ENCODE measurements around the gene LY6G6C.

LY6G6C gene

DNA sequence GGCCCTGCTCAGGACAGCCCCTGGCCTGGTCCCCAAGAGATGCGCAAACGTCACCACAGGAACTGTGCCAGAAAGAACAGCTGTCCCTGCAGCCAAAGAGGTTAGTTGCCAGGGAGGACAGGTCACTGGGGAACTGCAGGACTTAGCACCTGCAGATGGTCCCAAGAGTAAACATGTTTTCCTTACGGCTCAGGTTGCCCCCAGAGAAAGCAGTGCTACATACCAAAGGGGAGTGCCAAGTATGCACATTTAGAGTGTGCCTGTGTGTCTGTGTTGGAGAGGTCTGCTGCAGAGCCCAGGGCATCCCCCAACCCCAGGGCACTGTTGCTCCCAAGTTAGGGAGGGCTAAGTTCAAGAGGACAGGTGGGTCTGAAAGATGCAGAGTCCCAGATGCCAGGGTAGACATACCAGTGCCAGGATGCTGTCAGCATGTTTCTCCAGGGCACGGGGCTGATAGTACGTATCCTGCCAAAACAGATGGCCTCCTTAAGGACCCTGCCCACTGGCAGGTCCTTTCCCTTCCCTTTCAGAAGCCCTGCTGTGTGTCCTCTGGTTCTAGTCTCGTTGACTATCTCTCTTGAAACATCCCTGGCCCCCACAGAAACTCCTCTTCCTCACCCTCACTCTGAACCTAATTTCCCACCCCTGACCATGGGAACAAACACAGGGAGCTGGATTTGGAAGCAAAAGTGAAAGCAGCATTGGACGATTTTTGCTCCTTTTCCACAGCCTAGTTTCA is 19.7 kb downstream of the LY6G6C start:
- peaks cover 8% of the 10 kb centered on the region; the same call in 1 of the 2 replicates for H3K36me3 ChIP-seq (ENCODE audit: insufficient read depth, low read length)
- H3K4me2 ChIP-seq (ENCODE audit: low read length), result peak overlapping the region; percentile 91
- peak overlapping the region; percentile 89 for H3K9ac ChIP-seq (ENCODE audit: low read length)
- no peaks in the 10 kb centered on the region for H3K27me3 ChIP-seq (ENCODE audit: insufficient read depth, low read length)
- no peaks in the 10 kb centered on the region for H3K9me2 ChIP-seq (ENCODE audit: low read depth, low read length)
- H3K79me2 ChIP-seq (ENCODE audit: insufficient read depth, low read length), result 0 out of 2 replicates have a peak, but pooled peaks cover 5% of the 10 kb centered on the region
- H3K4me1 ChIP-seq (ENCODE audit: insufficient read depth, low read length, severe bottlenecking), result peaks cover 23% of the 10 kb centered on the region
- H3K27ac ChIP-seq (ENCODE audit: low read depth, low read length, poor library complexity, severe bottlenecking), result peak overlapping the region; percentile 1
- no peaks in the 10 kb centered on the region for H3F3A ChIP-seq (ENCODE audit: insufficient read depth, low read length)
- H2AFZ ChIP-seq (ENCODE audit: low read length), result no peak overlapping the region
- no peaks in the 10 kb centered on the region for H3K9me3 ChIP-seq (ENCODE audit: low read length)
- no peak for TF ChIP-seq EZH2 (IDR thresholded peaks at IDR 0.05; ENCODE audit: borderline replicate concordance, low read length)
- no peak for TF ChIP-seq CTCF (IDR thresholded peaks at IDR 0.05; ENCODE audit: low read length)
- peak overlapping the region; percentile 85 for H3K4me3 ChIP-seq (ENCODE audit: low read depth, low read length, poor library complexity, severe bottlenecking)
- H4K20me1 ChIP-seq (ENCODE audit: insufficient read depth, low read length), result no peaks in the 10 kb centered on the region

GRCh38 chr6:31700740-31701401 is 20.7 kb downstream of the LY6G6C start:
- Histone ChIP-seq H3K79me2 (ENCODE audit: insufficient read depth, low read length) (0 out of 2 replicates have a peak, but pooled peaks cover 5% of the 10 kb centered on the region), H3K9me3 (ENCODE audit: low read length) (no peaks in the 10 kb centered on the region), H3K9me2 (ENCODE audit: low read depth, low read length) (no peaks in the 10 kb centered on the region), H3K4me1 (ENCODE audit: insufficient read depth, low read length, severe bottlenecking) (peaks cover 23% of the 10 kb centered on the region), H3K4me3 (ENCODE audit: low read depth, low read length, poor library complexity, severe bottlenecking) (no peak overlapping the region), H3K9ac (ENCODE audit: low read length) (no peak overlapping the region), H4K20me1 (ENCODE audit: insufficient read depth, low read length) (no peaks in the 10 kb centered on the region), H3K27me3 (ENCODE audit: insufficient read depth, low read length) (no peaks in the 10 kb centered on the region), H3K27ac (ENCODE audit: low read depth, low read length, poor library complexity, severe bottlenecking) (no peak overlapping the region), H3K4me2 (ENCODE audit: low read length) (no peak overlapping the region; the same call in 1 of the 2 replicates), H3F3A (ENCODE audit: insufficient read depth, low read length) (no peaks in the 10 kb centered on the region), H3K36me3 (ENCODE audit: insufficient read depth, low read length) (peaks cover 12% of the 10 kb centered on the region), H2AFZ (ENCODE audit: low read length) (no peak overlapping the region)
- no peak for TF ChIP-seq EZH2 (IDR thresholded peaks at IDR 0.05; ENCODE audit: borderline replicate concordance, low read length)
- no peak for TF ChIP-seq CTCF (IDR thresholded peaks at IDR 0.05; ENCODE audit: low read length)

DNA sequence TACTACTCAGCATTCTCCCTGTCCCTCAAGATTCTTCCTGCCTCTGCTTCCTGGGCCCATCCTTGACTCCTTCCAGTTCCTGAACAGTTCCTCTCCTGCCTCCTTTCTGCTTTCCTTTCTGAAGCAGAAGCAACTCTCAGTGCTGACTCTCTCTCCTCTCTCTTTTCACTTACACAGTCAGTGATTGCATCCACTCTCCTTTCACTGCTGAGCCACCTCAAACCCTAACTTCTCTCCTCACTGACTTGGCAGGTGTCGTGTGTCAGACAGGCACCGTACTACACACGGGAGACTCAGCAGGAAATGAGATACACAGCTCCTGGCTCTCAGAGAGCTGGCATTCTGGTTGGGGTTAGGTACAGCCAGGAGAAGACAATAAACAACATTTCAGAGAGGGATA is 24.0 kb downstream of the LY6G6C start:
- H3F3A ChIP-seq (ENCODE audit: insufficient read depth, low read length), result no peaks in the 10 kb centered on the region
- H3K4me2 ChIP-seq (ENCODE audit: low read length), result no peak overlapping the region
- no peaks in the 10 kb centered on the region for H3K9me3 ChIP-seq (ENCODE audit: low read length)
- H3K36me3 ChIP-seq (ENCODE audit: insufficient read depth, low read length), result peaks cover 39% of the 10 kb centered on the region
- H2AFZ ChIP-seq (ENCODE audit: low read length), result no peak overlapping the region
- 0 out of 2 replicates have a peak, but pooled peaks cover 5% of the 10 kb centered on the region for H3K79me2 ChIP-seq (ENCODE audit: insufficient read depth, low read length)
- no peaks in the 10 kb centered on the region for H4K20me1 ChIP-seq (ENCODE audit: insufficient read depth, low read length)
- H3K27me3 ChIP-seq (ENCODE audit: insufficient read depth, low read length), result no peaks in the 10 kb centered on the region
- no peak overlapping the region for H3K9ac ChIP-seq (ENCODE audit: low read length)
- H3K4me3 ChIP-seq (ENCODE audit: low read depth, low read length, poor library complexity, severe bottlenecking), result no peak overlapping the region
- H3K4me1 ChIP-seq (ENCODE audit: insufficient read depth, low read length, severe bottlenecking), result peaks cover 17% of the 10 kb centered on the region
- no peaks in the 10 kb centered on the region for H3K9me2 ChIP-seq (ENCODE audit: low read depth, low read length)
- TF ChIP-seq EZH2 (IDR thresholded peaks at IDR 0.05; ENCODE audit: borderline replicate concordance, low read length) (no peak), CTCF (IDR thresholded peaks at IDR 0.05; ENCODE audit: low read length) (no peak)
- H3K27ac ChIP-seq (ENCODE audit: low read depth, low read length, poor library complexity, severe bottlenecking), result no peak overlapping the region
